Right hindlimb (tissue), 1 donor: ENCODE results near the gene PHACTR2.
"Not testable (repeated sequence)": the region's sequence is repeated elsewhere in the genome, so short reads cannot be mapped to it uniquely, and the experiment has no call there.

Experiments used
- DNase-seq: peaks from one replicate; pipeline ENCODE4 v3.0.0-alpha.2; 2018

The PHACTR2 gene

GRCh38 chr6:143822584-143823024 lies 144.8 kb downstream of the PHACTR2 start:
- no peak for DNase-seq

GRCh38 chr6:143823548-143823947 lies 145.8 kb downstream of the PHACTR2 start:
- DNase-seq: no peak

- DNase-seq: no peak
Observed at GRCh38 chr6:143828572-143828971, 150.8 kb downstream of the PHACTR2 start.

GRCh38 chr6:143836150-143836549 lies 158.4 kb downstream of the PHACTR2 start:
- no peak for DNase-seq

- no peak for DNase-seq
Observed at GRCh38 chr6:143838395-143838794, 160.6 kb downstream of the PHACTR2 start.

- no peak for DNase-seq
Observed at GRCh38 chr6:143839196-143839595, 161.4 kb downstream of the PHACTR2 start.

- no peak for DNase-seq
Observed at GRCh38 chr6:143840595-143841265, 163.0 kb downstream of the PHACTR2 start.

- no peak for DNase-seq
Observed at GRCh38 chr6:143842461-143842901, 164.7 kb downstream of the PHACTR2 start.

GRCh38 chr6:143842902-143843676 lies 165.3 kb downstream of the PHACTR2 start, which contains the start of gene LTV1:
LTV1 (plus strand) TSS chr6:143843338; CDS start chr6:143843478, 140 bp downstream.
- peak; percentile 99 for DNase-seq

GRCh38 chr6:143843677-143843999 lies 165.9 kb downstream of the PHACTR2 start:
- no peak for DNase-seq

GRCh38 chr6:143844006-143844405 lies 166.2 kb downstream of the PHACTR2 start:
- no peak for DNase-seq

GRCh38 chr6:143845033-143845432 lies 167.3 kb downstream of the PHACTR2 start:
- DNase-seq: no peak

GRCh38 chr6:143851706-143852105 lies 173.9 kb downstream of the PHACTR2 start:
- not testable (repeated sequence) for DNase-seq

- not testable (repeated sequence) for DNase-seq
Observed at GRCh38 chr6:143855057-143855456, 177.3 kb downstream of the PHACTR2 start.

GRCh38 chr6:143856762-143857161 lies 179.0 kb downstream of the PHACTR2 start:
- not testable (repeated sequence) for DNase-seq

- DNase-seq: no peak
Observed at GRCh38 chr6:143857651-143858050, 179.9 kb downstream of the PHACTR2 start.

GRCh38 chr6:143859891-143860660 lies 182.3 kb downstream of the PHACTR2 start:
- no peak for DNase-seq

- DNase-seq: no peak
Observed at GRCh38 chr6:143863771-143864170, 186.0 kb downstream of the PHACTR2 start.

- no peak for DNase-seq
Observed at GRCh38 chr6:143864234-143864633, 186.5 kb downstream of the PHACTR2 start, which contains the start of gene ZC2HC1B. ZC2HC1B (plus strand) TSS chr6:143864474; CDS start chr6:143864540, 66 bp downstream.

- DNase-seq: no peak
Observed at GRCh38 chr6:143867236-143867635, 189.5 kb downstream of the PHACTR2 start.

GRCh38 chr6:143868808-143869207 lies 191.0 kb downstream of the PHACTR2 start:
- not testable (repeated sequence) for DNase-seq

- not testable (repeated sequence) for DNase-seq
Observed at GRCh38 chr6:143871202-143871730, 193.5 kb downstream of the PHACTR2 start.

- DNase-seq: no peak
Observed at GRCh38 chr6:143872201-143872600, 194.4 kb downstream of the PHACTR2 start.
